GM12878 (cell line): Measurements from ENCODE around the gene DUS1L. TPM values are rescaled to one million over a fixed set of nuclear protein-coding genes. Genes with fewer than 3 reads are reported as not detected.

ENCODE experiments used
- BHLHE40 ChIP-seq, 2 experiments: fragments of 450-650 bp in 1 of 2; IDR thresholded peaks; 2 replicates each; pipeline ENCODE4 v1.6.1; 2011 to 2017; ENCODE audit warnings: low read depth in 2 of 2, borderline replicate concordance in 1 of 2, improper control_type of control experiment in 1 of 2, low read length in 1 of 2, mild to moderate bottlenecking in 1 of 2
- CEBPB ChIP-seq, 2 experiments: fragments of 150-350 bp in 1 of 2; IDR thresholded peaks; 2 replicates each; pipeline ENCODE4 v1.6.1; 2012 to 2014; ENCODE audit warnings: low read depth in 2 of 2, low read length in 2 of 2, borderline replicate concordance in 1 of 2, inconsistent platforms in 1 of 2
- DPF2 ChIP-seq: fragments of 450-650 bp; IDR thresholded peaks from 2 replicates; pipeline ENCODE4 v1.6.1; 2017; ENCODE audit warnings: mild to moderate bottlenecking
- IKZF1 ChIP-seq: fragments of 450-650 bp; conservative IDR thresholded peaks from 2 replicates; pipeline ENCODE4 v1.6.1; 2017; ENCODE audit warnings: antibody characterized with exemption, mild to moderate bottlenecking
- IRF3 ChIP-seq: fragments of 450-650 bp; IDR thresholded peaks from 2 replicates; pipeline ENCODE4 v1.6.1; 2014; ENCODE audit warnings: mild to moderate bottlenecking
- MTA3 ChIP-seq: IDR thresholded peaks from 2 replicates; pipeline ENCODE4 v1.6.1; 2012; ENCODE audit warnings: low read length, inconsistent platforms, borderline replicate concordance
- NFXL1 ChIP-seq: fragments of 450-650 bp; IDR thresholded peaks from 2 replicates; pipeline ENCODE4 v1.6.1; 2017; ENCODE audit warnings: antibody characterized with exemption, mild to moderate bottlenecking, borderline replicate concordance
- ZBTB40 ChIP-seq: fragments of 450-650 bp; IDR thresholded peaks from 2 replicates; pipeline ENCODE4 v1.6.1; 2016; ENCODE audit warnings: mild to moderate bottlenecking, moderate library complexity, borderline replicate concordance
- ZNF24 ChIP-seq: fragments of 450-650 bp; IDR thresholded peaks from 2 replicates; pipeline ENCODE4 v1.6.1; 2017; ENCODE audit warnings: antibody characterized with exemption, mild to moderate bottlenecking
- ZNF274 ChIP-seq: IDR thresholded peaks from one replicate; pipeline ENCODE4 v1.8.0; 2011; ENCODE audit not compliant: insufficient read length, insufficient read depth
- polyA plus RNA-seq, 11 experiments: library from polyadenylated mRNA; depleted of rRNA in 4 of 11; unstranded in 6 of 11; stranded (reverse) in 5 of 11; fragments of >200 nt; fragmentation: Nextera tagmentation in 4 of 11; fragmentation: Illumina TruSeq in 1 of 11; extraction: Ambion mirVana in 4 of 11; extraction: Trizol in 1 of 11; gene quantifications; 1 replicate in 1 of 11; 2 replicates in 10 of 11; pipeline versions ENCODE4 v1.2.1 to v1.2.3, GENCODE V29; 2011 to 2016; ENCODE audit warnings: inconsistent platforms in 2 of 11, missing spikeins in 2 of 11, low read depth in 1 of 11
- total RNA-seq, 4 experiments: library from RNA; depleted of rRNA in 3 of 4; stranded (reverse); fragments of >200 nt in 3 of 4; fragmentation: Illumina TruSeq in 1 of 4; extraction: Trizol in 1 of 4; gene quantifications; 2 replicates each; pipeline versions ENCODE4 v1.2.1 to v1.2.3, GENCODE V29; 2013 to 2021

The DUS1L gene
- total and polyA plus RNA-seq, 10 of the 15 experiments (the other 5 are each of a cell fraction or from before 2014, with no cell fraction given): 6.1 to 157 (median 44.5) TPM

- no peak for TF ChIP-seq ZBTB40
- TF ChIP-seq MTA3: no peak
- no peak for TF ChIP-seq ZNF274
- TF ChIP-seq ZNF24: no peak
- no peak for TF ChIP-seq IKZF1
- TF ChIP-seq DPF2: no peak
- no peak for TF ChIP-seq BHLHE40 (IDR thresholded peaks at IDR 0.05; ENCODE audit: borderline replicate concordance in 1 of 2, low read depth in 2 of 2, low read length in 1 of 2)
- TF ChIP-seq CEBPB (IDR thresholded peaks at IDR 0.05; ENCODE audit: borderline replicate concordance in 1 of 2, low read depth in 2 of 2, low read length in 2 of 2): no peak
- no peak for TF ChIP-seq NFXL1
- no peak for TF ChIP-seq IRF3
These were observed 32.1 kb downstream of the DUS1L start (continued) for GRCh38 chr17:82033359-82034085.
